ENCODE data around the gene RAF1.

- TF ChIP-seq SUZ12 (IDR thresholded peaks at IDR 0.05) (no peak), ELF4 (IDR thresholded peaks at IDR 0.05) (no peak), BHLHE40 (IDR thresholded peaks at IDR 0.05; ENCODE audit: borderline replicate concordance) (no peak), ARNT (IDR thresholded peaks at IDR 0.05) (no peak)
Measured at GRCh38 chr3:12632523-12632922, 31.4 kb downstream of the RAF1 start.

Data from HEK293T (cell line).